ENCODE data around the gene TMEM26.

The TMEM26 gene

DNA sequence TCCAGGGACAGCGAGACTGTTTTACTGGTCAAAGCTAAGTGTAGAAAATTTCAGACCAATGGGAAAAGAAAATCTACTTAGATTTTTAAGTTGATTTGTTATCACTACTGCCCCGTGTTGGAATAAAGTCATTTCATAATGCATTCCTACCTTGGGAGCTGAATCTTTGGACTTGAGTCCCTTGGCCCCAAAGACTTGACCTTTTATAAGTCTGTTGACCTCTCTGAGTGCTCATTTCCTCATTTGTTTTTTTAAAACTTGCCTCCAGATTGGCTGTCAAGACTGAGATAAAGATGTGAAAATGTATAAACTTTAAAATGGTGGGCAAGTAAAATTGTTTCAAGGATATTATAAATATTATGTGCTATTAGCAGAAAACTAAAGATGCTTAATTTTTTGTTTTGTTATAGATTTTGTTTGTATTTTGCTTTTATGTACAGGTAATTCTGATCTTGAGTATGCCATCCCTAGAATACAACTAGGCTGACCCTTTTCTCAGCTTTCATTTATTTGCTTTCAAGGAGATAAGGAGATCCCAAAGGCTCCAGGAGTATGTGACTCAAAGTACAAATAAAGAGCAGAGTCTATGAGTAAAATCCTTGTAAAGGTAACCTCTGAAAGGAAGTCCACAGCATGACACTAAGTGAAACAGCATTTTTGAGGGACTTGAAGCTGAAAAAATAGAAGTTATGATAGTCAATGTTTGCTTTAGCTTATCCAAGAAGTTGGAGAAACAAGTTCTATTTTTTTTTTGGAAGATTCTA, 54.6 kb downstream of the TMEM26 start:
- no peak for ATAC-seq
- TF ChIP-seq, protein P1, sequence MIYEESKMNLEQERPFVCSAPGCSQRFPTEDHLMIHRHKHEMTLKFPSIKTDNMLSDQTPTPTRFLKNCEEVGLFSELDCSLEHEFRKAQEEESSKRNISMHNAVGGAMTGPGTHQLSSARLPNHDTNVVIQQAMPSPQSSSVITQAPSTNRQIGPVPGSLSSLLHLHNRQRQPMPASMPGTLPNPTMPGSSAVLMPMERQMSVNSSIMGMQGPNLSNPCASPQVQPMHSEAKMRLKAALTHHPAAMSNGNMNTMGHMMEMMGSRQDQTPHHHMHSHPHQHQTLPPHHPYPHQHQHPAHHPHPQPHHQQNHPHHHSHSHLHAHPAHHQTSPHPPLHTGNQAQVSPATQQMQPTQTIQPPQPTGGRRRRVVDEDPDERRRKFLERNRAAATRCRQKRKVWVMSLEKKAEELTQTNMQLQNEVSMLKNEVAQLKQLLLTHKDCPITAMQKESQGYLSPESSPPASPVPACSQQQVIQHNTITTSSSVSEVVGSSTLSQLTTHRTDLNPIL (CRISPR knock-in tag; IDR thresholded peaks at IDR 0.05; ENCODE audit: low read depth) = no peak
- TF ChIP-seq ARNTL (CRISPR knock-in tag; IDR thresholded peaks at IDR 0.05; ENCODE audit: borderline replicate concordance, low read depth) (no peak), ZFP30 (CRISPR knock-in tag; IDR thresholded peaks at IDR 0.05) (no peak), OSR1 (CRISPR knock-in tag; IDR thresholded peaks at IDR 0.05) (no peak), CSDC2 (CRISPR knock-in tag; IDR thresholded peaks at IDR 0.05) (no peak), BACH2 (CRISPR knock-in tag; IDR thresholded peaks at IDR 0.05; ENCODE audit: borderline replicate concordance) (no peak), ESRRG (CRISPR knock-in tag; IDR thresholded peaks at IDR 0.05) (no peak), ZNF70 (CRISPR knock-in tag; IDR thresholded peaks at IDR 0.05) (no peak), PPARA (CRISPR knock-in tag; IDR thresholded peaks at IDR 0.05; ENCODE audit: borderline replicate concordance) (no peak), GLIS3 (CRISPR knock-in tag; IDR thresholded peaks at IDR 0.05) (no peak), RARB (CRISPR knock-in tag; IDR thresholded peaks at IDR 0.05) (no peak), TCF4 (CRISPR knock-in tag; IDR thresholded peaks at IDR 0.05; ENCODE audit: borderline replicate concordance) (no peak), TOX (CRISPR knock-in tag; IDR thresholded peaks at IDR 0.05; ENCODE audit: borderline replicate concordance) (no peak)
- TF ChIP-seq, protein P2, sequence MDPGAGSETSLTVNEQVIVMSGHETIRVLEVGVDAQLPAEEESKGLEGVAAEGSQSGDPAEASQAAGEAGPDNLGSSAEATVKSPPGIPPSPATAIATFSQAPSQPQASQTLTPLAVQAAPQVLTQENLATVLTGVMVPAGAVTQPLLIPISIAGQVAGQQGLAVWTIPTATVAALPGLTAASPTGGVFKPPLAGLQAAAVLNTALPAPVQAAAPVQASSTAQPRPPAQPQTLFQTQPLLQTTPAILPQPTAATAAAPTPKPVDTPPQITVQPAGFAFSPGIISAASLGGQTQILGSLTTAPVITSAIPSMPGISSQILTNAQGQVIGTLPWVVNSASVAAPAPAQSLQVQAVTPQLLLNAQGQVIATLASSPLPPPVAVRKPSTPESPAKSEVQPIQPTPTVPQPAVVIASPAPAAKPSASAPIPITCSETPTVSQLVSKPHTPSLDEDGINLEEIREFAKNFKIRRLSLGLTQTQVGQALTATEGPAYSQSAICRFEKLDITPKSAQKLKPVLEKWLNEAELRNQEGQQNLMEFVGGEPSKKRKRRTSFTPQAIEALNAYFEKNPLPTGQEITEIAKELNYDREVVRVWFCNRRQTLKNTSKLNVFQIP (CRISPR knock-in tag; IDR thresholded peaks at IDR 0.05; ENCODE audit: borderline replicate concordance, low read depth) = no peak
- TF ChIP-seq, protein P3, sequence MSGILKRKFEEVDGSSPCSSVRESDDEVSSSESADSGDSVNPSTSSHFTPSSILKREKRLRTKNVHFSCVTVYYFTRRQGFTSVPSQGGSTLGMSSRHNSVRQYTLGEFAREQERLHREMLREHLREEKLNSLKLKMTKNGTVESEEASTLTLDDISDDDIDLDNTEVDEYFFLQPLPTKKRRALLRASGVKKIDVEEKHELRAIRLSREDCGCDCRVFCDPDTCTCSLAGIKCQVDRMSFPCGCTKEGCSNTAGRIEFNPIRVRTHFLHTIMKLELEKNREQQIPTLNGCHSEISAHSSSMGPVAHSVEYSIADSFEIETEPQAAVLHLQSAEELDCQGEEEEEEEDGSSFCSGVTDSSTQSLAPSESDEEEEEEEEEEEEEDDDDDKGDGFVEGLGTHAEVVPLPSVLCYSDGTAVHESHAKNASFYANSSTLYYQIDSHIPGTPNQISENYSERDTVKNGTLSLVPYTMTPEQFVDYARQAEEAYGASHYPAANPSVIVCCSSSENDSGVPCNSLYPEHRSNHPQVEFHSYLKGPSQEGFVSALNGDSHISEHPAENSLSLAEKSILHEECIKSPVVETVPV (CRISPR knock-in tag; IDR thresholded peaks at IDR 0.05) = no peak
- TF ChIP-seq, protein P4, sequence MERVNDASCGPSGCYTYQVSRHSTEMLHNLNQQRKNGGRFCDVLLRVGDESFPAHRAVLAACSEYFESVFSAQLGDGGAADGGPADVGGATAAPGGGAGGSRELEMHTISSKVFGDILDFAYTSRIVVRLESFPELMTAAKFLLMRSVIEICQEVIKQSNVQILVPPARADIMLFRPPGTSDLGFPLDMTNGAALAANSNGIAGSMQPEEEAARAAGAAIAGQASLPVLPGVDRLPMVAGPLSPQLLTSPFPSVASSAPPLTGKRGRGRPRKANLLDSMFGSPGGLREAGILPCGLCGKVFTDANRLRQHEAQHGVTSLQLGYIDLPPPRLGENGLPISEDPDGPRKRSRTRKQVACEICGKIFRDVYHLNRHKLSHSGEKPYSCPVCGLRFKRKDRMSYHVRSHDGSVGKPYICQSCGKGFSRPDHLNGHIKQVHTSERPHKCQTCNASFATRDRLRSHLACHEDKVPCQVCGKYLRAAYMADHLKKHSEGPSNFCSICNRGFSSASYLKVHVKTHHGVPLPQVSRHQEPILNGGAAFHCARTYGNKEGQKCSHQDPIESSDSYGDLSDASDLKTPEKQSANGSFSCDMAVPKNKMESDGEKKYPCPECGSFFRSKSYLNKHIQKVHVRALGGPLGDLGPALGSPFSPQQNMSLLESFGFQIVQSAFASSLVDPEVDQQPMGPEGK (CRISPR knock-in tag; IDR thresholded peaks at IDR 0.05; ENCODE audit: borderline replicate concordance) = no peak
- TF ChIP-seq, protein P5, sequence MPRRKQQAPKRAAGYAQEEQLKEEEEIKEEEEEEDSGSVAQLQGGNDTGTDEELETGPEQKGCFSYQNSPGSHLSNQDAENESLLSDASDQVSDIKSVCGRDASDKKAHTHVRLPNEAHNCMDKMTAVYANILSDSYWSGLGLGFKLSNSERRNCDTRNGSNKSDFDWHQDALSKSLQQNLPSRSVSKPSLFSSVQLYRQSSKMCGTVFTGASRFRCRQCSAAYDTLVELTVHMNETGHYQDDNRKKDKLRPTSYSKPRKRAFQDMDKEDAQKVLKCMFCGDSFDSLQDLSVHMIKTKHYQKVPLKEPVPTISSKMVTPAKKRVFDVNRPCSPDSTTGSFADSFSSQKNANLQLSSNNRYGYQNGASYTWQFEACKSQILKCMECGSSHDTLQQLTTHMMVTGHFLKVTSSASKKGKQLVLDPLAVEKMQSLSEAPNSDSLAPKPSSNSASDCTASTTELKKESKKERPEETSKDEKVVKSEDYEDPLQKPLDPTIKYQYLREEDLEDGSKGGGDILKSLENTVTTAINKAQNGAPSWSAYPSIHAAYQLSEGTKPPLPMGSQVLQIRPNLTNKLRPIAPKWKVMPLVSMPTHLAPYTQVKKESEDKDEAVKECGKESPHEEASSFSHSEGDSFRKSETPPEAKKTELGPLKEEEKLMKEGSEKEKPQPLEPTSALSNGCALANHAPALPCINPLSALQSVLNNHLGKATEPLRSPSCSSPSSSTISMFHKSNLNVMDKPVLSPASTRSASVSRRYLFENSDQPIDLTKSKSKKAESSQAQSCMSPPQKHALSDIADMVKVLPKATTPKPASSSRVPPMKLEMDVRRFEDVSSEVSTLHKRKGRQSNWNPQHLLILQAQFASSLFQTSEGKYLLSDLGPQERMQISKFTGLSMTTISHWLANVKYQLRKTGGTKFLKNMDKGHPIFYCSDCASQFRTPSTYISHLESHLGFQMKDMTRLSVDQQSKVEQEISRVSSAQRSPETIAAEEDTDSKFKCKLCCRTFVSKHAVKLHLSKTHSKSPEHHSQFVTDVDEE (CRISPR knock-in tag; IDR thresholded peaks at IDR 0.05) = no peak

DNA sequence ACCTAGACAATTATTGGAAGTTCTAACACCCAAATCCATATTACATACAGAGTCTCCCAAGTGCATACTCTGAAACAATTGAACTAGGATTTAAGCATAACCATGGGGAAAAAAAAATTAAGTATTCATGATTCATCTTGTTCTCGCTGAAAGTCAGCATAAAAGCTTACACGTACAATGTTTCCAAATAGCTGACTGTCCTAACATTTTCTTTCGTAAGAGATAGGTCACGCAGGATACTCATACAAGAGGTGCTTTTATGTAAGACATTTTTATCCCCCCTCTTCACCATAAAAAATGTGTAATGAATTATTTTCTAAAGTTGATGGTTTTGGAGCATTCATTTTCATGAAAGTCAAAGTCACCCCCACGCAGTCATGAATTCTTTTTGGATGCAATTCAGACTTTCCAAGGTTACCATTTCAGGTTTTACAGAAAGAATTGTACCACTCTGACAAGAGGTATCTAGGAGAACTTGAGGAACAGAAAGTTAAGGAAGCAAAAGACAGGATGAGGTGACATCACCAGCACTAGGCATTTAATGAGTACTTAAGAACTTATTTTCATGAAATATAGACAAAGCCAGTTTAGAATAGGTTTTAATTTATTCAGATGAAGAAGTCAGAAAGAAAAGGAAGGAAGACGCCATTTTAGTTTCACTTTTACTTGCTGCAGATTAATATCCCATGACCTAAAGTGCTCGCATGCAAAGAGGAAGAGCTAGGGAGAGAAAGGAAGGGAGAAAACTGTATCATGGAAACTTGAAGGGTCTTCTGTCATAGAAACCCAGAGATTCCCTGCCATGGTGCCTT, 55.8 kb downstream of the TMEM26 start:
- TF ChIP-seq GLIS3 (CRISPR knock-in tag; IDR thresholded peaks at IDR 0.05) (no peak), TOX (CRISPR knock-in tag; IDR thresholded peaks at IDR 0.05; ENCODE audit: borderline replicate concordance) (no peak), ARNTL (CRISPR knock-in tag; IDR thresholded peaks at IDR 0.05; ENCODE audit: borderline replicate concordance, low read depth) (no peak), CSDC2 (CRISPR knock-in tag; IDR thresholded peaks at IDR 0.05) (no peak), ZC3H10 (CRISPR knock-in tag; IDR thresholded peaks at IDR 0.05) (no peak), ESRRG (CRISPR knock-in tag; IDR thresholded peaks at IDR 0.05) (no peak), ZFP30 (CRISPR knock-in tag; IDR thresholded peaks at IDR 0.05) (no peak), SNAI2 (CRISPR knock-in tag; IDR thresholded peaks at IDR 0.05) (no peak), TCF4 (CRISPR knock-in tag; IDR thresholded peaks at IDR 0.05; ENCODE audit: borderline replicate concordance) (no peak), ISL1 (CRISPR knock-in tag; IDR thresholded peaks at IDR 0.05) (no peak)
- TF ChIP-seq, protein P3 (CRISPR knock-in tag; IDR thresholded peaks at IDR 0.05) = no peak
- no peak for ATAC-seq
